Measurements from ENCODE around the gene LMX1A. TPM values are rescaled to one million over a fixed set of nuclear protein-coding genes. Genes with fewer than 3 reads are reported as not detected.

The LMX1A gene
- total and polyA plus RNA-seq, 4 donors, result 0.05 to 0.17 TPM; not detected in 2

DNA sequence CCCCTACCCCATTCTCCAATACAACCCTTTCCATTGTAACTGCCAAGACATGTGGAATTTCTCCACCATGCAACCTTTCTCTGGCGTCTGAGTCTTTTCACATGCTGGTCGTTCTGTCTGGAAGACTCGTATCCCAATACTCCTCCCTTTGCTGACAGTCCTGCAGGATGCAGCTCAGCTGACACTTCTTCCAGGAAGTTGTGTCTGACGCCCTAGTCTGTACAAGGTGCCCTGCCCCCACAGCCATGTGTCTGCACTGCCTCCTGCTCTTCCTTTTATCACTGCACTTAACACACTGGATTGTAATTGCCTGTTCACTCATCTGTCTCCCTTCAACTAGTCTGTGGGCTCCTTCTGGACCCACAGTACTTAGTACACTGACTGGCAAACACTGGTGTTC lies 188.0 kb downstream of the LMX1A start:
- DNase-seq (ENCODE audit: low spot score), result no peak
- Histone ChIP-seq H3K27me3 (ENCODE audit: control insufficient read depth in 4 of 4, insufficient read depth in 4 of 4, low read length in 3 of 4) (no peaks in the 10 kb centered on the region), H3K4me1 (ENCODE audit: control insufficient read depth in 4 of 4, insufficient read depth in 4 of 4, low read length in 3 of 4) (peaks cover 3 to 10% (median 8%) of the 10 kb centered on the region in 4 donors), H3K27ac (ENCODE audit: low read depth in 1 of 2, low read length in 2 of 2) (no peak overlapping the region), H3K36me3 (ENCODE audit: control insufficient read depth in 4 of 4, insufficient read depth in 3 of 4, low read depth in 1 of 4, low read length in 3 of 4) (no peaks in the 10 kb centered on the region), H3K9ac (ENCODE audit: low read depth in 1 of 2, low read length in 2 of 2) (no peak overlapping the region), H3K9me3 (ENCODE audit: control insufficient read depth in 4 of 4, low read length in 3 of 4) (no peaks in the 10 kb centered on the region), H3K4me3 (ENCODE audit: low read depth in 1 of 3, low read length in 3 of 3) (no peak overlapping the region)
- TF ChIP-seq TAF1 (conservative IDR thresholded peaks at IDR 0.05) (no peak), NR2F2 (IDR thresholded peaks at IDR 0.05) (no peak), HNF4A (conservative IDR thresholded peaks at IDR 0.05) (no peak), RXRA (IDR thresholded peaks at IDR 0.05) (no peak), YY1 (IDR thresholded peaks at IDR 0.05) (no peak), GABPA (IDR thresholded peaks at IDR 0.05 in 1 of 2, conservative IDR thresholded peaks at IDR 0.05 in 1 of 2) (no peak), FOXA2 (IDR thresholded peaks at IDR 0.05) (no peak), JUND (IDR thresholded peaks at IDR 0.05) (no peak), SP1 (IDR thresholded peaks at IDR 0.05) (no peak), RAD21 (IDR thresholded peaks at IDR 0.05) (no peak), FOXA1 (IDR thresholded peaks at IDR 0.05) (no peak), HNF4G (IDR thresholded peaks at IDR 0.05) (no peak), EGR1 (IDR thresholded peaks at IDR 0.05; ENCODE audit: low read depth in 2 of 2) (no peak)
- TF ChIP-seq, protein P1, sequence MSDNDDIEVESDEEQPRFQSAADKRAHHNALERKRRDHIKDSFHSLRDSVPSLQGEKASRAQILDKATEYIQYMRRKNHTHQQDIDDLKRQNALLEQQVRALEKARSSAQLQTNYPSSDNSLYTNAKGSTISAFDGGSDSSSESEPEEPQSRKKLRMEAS (IDR thresholded peaks at IDR 0.05), result no peak
- TF ChIP-seq, protein P2, sequence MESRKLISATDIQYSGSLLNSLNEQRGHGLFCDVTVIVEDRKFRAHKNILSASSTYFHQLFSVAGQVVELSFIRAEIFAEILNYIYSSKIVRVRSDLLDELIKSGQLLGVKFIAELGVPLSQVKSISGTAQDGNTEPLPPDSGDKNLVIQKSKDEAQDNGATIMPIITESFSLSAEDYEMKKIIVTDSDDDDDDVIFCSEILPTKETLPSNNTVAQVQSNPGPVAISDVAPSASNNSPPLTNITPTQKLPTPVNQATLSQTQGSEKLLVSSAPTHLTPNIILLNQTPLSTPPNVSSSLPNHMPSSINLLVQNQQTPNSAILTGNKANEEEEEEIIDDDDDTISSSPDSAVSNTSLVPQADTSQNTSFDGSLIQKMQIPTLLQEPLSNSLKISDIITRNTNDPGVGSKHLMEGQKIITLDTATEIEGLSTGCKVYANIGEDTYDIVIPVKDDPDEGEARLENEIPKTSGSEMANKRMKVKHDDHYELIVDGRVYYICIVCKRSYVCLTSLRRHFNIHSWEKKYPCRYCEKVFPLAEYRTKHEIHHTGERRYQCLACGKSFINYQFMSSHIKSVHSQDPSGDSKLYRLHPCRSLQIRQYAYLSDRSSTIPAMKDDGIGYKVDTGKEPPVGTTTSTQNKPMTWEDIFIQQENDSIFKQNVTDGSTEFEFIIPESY (IDR thresholded peaks at IDR 0.05), result no peak
- TF ChIP-seq, protein P3, sequence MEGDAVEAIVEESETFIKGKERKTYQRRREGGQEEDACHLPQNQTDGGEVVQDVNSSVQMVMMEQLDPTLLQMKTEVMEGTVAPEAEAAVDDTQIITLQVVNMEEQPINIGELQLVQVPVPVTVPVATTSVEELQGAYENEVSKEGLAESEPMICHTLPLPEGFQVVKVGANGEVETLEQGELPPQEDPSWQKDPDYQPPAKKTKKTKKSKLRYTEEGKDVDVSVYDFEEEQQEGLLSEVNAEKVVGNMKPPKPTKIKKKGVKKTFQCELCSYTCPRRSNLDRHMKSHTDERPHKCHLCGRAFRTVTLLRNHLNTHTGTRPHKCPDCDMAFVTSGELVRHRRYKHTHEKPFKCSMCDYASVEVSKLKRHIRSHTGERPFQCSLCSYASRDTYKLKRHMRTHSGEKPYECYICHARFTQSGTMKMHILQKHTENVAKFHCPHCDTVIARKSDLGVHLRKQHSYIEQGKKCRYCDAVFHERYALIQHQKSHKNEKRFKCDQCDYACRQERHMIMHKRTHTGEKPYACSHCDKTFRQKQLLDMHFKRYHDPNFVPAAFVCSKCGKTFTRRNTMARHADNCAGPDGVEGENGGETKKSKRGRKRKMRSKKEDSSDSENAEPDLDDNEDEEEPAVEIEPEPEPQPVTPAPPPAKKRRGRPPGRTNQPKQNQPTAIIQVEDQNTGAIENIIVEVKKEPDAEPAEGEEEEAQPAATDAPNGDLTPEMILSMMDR (IDR thresholded peaks at IDR 0.05; ENCODE audit: low read depth, low read length, missing input control), result no peak
- TF ChIP-seq, protein P4, sequence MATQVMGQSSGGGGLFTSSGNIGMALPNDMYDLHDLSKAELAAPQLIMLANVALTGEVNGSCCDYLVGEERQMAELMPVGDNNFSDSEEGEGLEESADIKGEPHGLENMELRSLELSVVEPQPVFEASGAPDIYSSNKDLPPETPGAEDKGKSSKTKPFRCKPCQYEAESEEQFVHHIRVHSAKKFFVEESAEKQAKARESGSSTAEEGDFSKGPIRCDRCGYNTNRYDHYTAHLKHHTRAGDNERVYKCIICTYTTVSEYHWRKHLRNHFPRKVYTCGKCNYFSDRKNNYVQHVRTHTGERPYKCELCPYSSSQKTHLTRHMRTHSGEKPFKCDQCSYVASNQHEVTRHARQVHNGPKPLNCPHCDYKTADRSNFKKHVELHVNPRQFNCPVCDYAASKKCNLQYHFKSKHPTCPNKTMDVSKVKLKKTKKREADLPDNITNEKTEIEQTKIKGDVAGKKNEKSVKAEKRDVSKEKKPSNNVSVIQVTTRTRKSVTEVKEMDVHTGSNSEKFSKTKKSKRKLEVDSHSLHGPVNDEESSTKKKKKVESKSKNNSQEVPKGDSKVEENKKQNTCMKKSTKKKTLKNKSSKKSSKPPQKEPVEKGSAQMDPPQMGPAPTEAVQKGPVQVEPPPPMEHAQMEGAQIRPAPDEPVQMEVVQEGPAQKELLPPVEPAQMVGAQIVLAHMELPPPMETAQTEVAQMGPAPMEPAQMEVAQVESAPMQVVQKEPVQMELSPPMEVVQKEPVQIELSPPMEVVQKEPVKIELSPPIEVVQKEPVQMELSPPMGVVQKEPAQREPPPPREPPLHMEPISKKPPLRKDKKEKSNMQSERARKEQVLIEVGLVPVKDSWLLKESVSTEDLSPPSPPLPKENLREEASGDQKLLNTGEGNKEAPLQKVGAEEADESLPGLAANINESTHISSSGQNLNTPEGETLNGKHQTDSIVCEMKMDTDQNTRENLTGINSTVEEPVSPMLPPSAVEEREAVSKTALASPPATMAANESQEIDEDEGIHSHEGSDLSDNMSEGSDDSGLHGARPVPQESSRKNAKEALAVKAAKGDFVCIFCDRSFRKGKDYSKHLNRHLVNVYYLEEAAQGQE (IDR thresholded peaks at IDR 0.05), result no peak
- TF ChIP-seq, protein P5, sequence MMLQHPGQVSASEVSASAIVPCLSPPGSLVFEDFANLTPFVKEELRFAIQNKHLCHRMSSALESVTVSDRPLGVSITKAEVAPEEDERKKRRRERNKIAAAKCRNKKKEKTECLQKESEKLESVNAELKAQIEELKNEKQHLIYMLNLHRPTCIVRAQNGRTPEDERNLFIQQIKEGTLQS (IDR thresholded peaks at IDR 0.05), result no peak
- 70% methylated on average over 4 of the region's 4 CpGs for WGBS

Data from liver (tissue), 9 donors.